ENCODE measurements around the gene CUX1. TPM values are rescaled to one million over a fixed set of nuclear protein-coding genes. Genes with fewer than 3 reads are reported as not detected.

Gene CUX1
- total and polyA plus RNA-seq, 2 donors (not counting 1 experiment from before 2014, with no cell fraction given): 22.7 to 38.1 TPM

DNA sequence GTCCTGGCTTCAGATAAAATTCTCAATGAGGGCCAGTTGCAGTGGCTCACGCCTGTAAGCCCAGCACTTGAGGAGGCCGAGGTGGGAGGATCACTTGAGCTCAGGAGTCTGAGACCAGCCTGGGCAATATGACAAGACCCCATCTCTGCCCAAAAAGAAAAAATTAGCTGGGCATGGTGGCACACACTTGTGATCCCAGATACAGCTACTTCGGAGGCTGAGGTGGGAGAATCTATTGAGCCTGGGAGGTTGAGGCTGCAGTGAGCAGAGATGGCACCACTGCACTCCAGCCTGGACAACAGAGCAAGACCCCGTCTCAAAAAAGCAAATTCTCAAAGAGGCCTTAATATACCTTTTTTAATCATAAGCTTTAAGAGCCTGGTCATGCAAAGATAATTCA lies 142.9 kb downstream of the CUX1 start:
- Histone ChIP-seq H3K36me3 (ENCODE audit: control insufficient read depth, insufficient read depth, low read length) (no peaks in the 10 kb centered on the region), H3K4me3 (replicated peaks in 1 of 4; ENCODE audit: control extremely low read depth in 1 of 4, insufficient read depth in 1 of 4, low read depth in 3 of 4, low read length in 4 of 4) (no peak overlapping the region), H2AFZ (ENCODE audit: low read length) (no peak overlapping the region), H3K27me3 (ENCODE audit: control insufficient read depth, insufficient read depth, low read length) (no peaks in the 10 kb centered on the region), H3K9ac (ENCODE audit: insufficient read depth, low read length) (no peak overlapping the region), H4K20me1 (ENCODE audit: control insufficient read depth, extremely low read depth, insufficient read depth, low read length) (no peaks in the 10 kb centered on the region), H3K4me2 (ENCODE audit: extremely low read depth, insufficient read depth, low read length) (no peak overlapping the region), H3K9me3 (ENCODE audit: control insufficient read depth, insufficient read depth, low read depth, low read length) (no peaks in the 10 kb centered on the region), H3K79me2 (ENCODE audit: control insufficient read depth, insufficient read depth, low read length) (no peaks in the 10 kb centered on the region), H3K4me1 (ENCODE audit: control insufficient read depth, extremely low read depth, insufficient read depth, low read length) (no peaks in the 10 kb centered on the region), H3K27ac (ENCODE audit: insufficient read depth, low read length) (no peak overlapping the region)
- TF ChIP-seq, protein P1, sequence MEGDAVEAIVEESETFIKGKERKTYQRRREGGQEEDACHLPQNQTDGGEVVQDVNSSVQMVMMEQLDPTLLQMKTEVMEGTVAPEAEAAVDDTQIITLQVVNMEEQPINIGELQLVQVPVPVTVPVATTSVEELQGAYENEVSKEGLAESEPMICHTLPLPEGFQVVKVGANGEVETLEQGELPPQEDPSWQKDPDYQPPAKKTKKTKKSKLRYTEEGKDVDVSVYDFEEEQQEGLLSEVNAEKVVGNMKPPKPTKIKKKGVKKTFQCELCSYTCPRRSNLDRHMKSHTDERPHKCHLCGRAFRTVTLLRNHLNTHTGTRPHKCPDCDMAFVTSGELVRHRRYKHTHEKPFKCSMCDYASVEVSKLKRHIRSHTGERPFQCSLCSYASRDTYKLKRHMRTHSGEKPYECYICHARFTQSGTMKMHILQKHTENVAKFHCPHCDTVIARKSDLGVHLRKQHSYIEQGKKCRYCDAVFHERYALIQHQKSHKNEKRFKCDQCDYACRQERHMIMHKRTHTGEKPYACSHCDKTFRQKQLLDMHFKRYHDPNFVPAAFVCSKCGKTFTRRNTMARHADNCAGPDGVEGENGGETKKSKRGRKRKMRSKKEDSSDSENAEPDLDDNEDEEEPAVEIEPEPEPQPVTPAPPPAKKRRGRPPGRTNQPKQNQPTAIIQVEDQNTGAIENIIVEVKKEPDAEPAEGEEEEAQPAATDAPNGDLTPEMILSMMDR (conservative IDR thresholded peaks at IDR 0.05 in 1 of 2, IDR thresholded peaks at IDR 0.05 in 1 of 2; ENCODE audit: low read depth in 1 of 2, low read length in 2 of 2): no peak
- TF ChIP-seq EZH2 (IDR thresholded peaks at IDR 0.05; ENCODE audit: low read length, missing control alignments): no peak
- no peak for DNase-seq (ENCODE audit: low read depth in 2 of 2)

DNA sequence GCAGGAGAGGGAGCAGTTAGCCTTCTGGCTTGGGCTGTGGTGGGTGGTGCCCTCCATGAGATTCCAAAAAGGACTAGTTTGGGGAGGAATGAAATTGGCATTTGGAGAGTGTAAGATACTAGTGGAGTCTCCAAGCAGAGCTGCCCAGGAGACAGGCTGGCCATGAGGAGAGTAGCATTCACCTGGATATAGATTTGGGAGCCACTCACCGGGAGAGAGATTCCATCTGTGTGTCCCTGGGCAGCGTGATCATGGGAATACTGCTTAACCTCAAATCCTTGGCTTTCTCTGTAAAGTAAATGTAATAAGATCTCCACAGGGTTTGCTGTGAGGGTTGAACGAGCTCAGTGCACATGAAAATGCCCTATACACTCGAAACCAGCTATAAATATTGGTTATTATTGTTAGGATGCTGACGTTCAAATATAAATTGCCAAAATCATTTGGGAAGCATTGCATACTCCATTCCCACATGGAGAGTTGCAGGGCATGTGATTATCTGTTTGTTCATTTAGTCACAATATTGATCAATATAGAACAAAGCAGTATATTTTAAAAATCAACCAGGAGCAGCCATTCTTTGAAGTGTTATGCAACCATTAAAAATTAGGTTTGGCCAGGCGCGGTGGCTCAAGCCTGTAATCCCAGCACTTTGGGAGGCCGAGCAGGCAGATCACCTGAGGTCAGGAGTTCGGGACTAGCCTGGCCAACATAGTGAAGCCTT lies 143.7 kb downstream of the CUX1 start:
- TF ChIP-seq, protein P1 (conservative IDR thresholded peaks at IDR 0.05 in 1 of 2, IDR thresholded peaks at IDR 0.05 in 1 of 2; ENCODE audit: low read depth in 1 of 2, low read length in 2 of 2): no peak
- no peak for TF ChIP-seq EZH2 (IDR thresholded peaks at IDR 0.05; ENCODE audit: low read length, missing control alignments)
- no peaks in the 10 kb centered on the region for H3K79me2 ChIP-seq (ENCODE audit: control insufficient read depth, insufficient read depth, low read length)
- no peak overlapping the region for H3K4me3 ChIP-seq (replicated peaks in 1 of 4; ENCODE audit: control extremely low read depth in 1 of 4, insufficient read depth in 1 of 4, low read depth in 3 of 4, low read length in 4 of 4)
- no peaks in the 10 kb centered on the region for H3K9me3 ChIP-seq (ENCODE audit: control insufficient read depth, insufficient read depth, low read depth, low read length)
- H3K27me3 ChIP-seq (ENCODE audit: control insufficient read depth, insufficient read depth, low read length): no peaks in the 10 kb centered on the region
- no peak overlapping the region for H3K27ac ChIP-seq (ENCODE audit: insufficient read depth, low read length)
- no peak overlapping the region for H3K9ac ChIP-seq (ENCODE audit: insufficient read depth, low read length)
- no peaks in the 10 kb centered on the region for H3K4me1 ChIP-seq (ENCODE audit: control insufficient read depth, extremely low read depth, insufficient read depth, low read length)
- no peaks in the 10 kb centered on the region for H4K20me1 ChIP-seq (ENCODE audit: control insufficient read depth, extremely low read depth, insufficient read depth, low read length)
- no peaks in the 10 kb centered on the region for H3K36me3 ChIP-seq (ENCODE audit: control insufficient read depth, insufficient read depth, low read length)
- H3K4me2 ChIP-seq (ENCODE audit: extremely low read depth, insufficient read depth, low read length): no peak overlapping the region
- DNase-seq (ENCODE audit: low read depth in 2 of 2): no peak
- H2AFZ ChIP-seq (ENCODE audit: low read length): no peak overlapping the region

DNA sequence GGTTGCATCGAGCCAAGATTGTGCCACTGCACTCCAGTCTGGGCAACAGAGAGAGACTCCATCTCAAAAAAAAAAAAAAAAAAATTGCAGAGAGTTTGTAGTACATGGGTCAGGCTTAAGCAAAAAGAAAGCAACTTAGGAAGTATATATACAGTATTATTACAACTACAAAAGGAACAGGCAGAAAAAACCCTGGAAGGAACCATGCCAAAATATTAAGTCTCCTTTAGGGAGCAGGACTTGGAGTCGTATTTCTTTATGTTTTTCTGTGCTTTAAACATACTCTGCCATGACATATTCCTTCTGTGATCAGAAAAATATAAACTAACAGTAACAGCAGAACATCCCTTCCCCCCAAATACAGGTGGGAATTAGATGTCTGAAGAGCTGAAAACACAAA lies 144.4 kb downstream of the CUX1 start:
- Histone ChIP-seq H3K4me1 (ENCODE audit: control insufficient read depth, extremely low read depth, insufficient read depth, low read length) (no peaks in the 10 kb centered on the region), H3K27ac (ENCODE audit: insufficient read depth, low read length) (no peak overlapping the region), H3K27me3 (ENCODE audit: control insufficient read depth, insufficient read depth, low read length) (no peaks in the 10 kb centered on the region), H3K9ac (ENCODE audit: insufficient read depth, low read length) (no peak overlapping the region), H4K20me1 (ENCODE audit: control insufficient read depth, extremely low read depth, insufficient read depth, low read length) (no peaks in the 10 kb centered on the region), H2AFZ (ENCODE audit: low read length) (no peak overlapping the region), H3K79me2 (ENCODE audit: control insufficient read depth, insufficient read depth, low read length) (no peaks in the 10 kb centered on the region), H3K4me3 (replicated peaks in 1 of 4; ENCODE audit: control extremely low read depth in 1 of 4, insufficient read depth in 1 of 4, low read depth in 3 of 4, low read length in 4 of 4) (no peak overlapping the region), H3K4me2 (ENCODE audit: extremely low read depth, insufficient read depth, low read length) (no peak overlapping the region), H3K36me3 (ENCODE audit: control insufficient read depth, insufficient read depth, low read length) (no peaks in the 10 kb centered on the region), H3K9me3 (ENCODE audit: control insufficient read depth, insufficient read depth, low read depth, low read length) (no peaks in the 10 kb centered on the region)
- TF ChIP-seq, protein P1 (conservative IDR thresholded peaks at IDR 0.05 in 1 of 2, IDR thresholded peaks at IDR 0.05 in 1 of 2; ENCODE audit: low read depth in 1 of 2, low read length in 2 of 2): no peak
- no peak for TF ChIP-seq EZH2 (IDR thresholded peaks at IDR 0.05; ENCODE audit: low read length, missing control alignments)
- no peak for DNase-seq (ENCODE audit: low read depth in 2 of 2)

Data from fibroblast of lung (primary cell).